Measurements from ENCODE around the gene ZNF296. TPM values are rescaled to one million over a fixed set of nuclear protein-coding genes. Genes with fewer than 3 reads are reported as not detected.

ZNF296 gene
- total RNA-seq, 2 experiments from 2014 or later, result 3.1 to 4.8 TPM

DNA sequence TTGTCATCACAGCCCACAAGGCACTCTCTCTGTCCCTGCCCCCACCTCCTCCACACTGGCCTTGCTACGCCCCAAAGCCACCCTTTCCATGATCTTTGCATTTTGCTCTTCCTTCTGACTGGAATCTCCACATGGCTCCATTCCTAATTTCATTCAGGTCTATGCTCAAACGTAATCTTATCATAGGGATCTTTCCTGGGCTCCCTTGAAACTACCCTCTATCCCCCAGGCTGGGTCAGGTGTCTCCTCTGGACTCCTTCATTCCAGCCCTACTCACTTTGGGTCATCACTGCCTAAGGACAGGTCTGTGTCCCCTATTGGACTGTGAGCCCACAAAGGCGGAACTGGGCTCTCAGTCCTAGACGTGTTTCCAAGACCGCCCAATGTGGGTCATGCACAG, 5.9 kb upstream of the ZNF296 start:
- H3K9me3 Mint-ChIP-seq (ENCODE audit: low read depth), result no peaks in the 10 kb centered on the region
- no peak overlapping the region for H3K27ac Mint-ChIP-seq
- intact Hi-C loops (cut with DNase I, micrococcal nuclease), result no loop called here

DNA sequence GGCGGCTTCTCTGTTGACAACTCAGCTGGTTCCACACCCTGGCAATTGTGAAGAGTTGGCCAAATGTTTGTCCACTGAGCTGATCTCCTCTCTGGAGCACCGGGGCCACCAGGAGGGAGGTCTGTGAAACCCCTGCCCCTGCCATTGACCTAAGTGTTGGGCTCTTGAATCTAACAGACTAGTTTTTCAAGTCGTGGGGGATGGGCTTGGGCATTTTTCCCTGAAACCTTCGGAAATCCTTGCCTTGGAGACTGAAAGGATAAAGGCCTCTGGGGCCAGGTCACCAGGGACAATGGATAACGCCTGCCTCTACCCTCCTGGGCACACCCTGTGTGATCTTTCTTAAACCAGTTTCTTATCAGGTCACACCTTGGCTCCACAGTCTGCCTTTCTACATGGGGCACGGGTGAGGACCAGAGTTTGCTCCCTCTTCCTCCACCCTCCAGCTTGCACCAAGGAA, 3.7 kb upstream of the ZNF296 start:
- Mint-ChIP-seq H3K27ac (peak overlapping the region; percentile 88), H3K4me1 (peaks cover 39% of the 10 kb centered on the region), H3K36me3 (ENCODE audit: low read depth) (peaks cover 23% of the 10 kb centered on the region), H3K27me3 (no peaks in the 10 kb centered on the region), H3K4me3 (peak overlapping the region; percentile 99), H3K9me3 (ENCODE audit: low read depth) (no peaks in the 10 kb centered on the region)
- ATAC-seq, result no peak
- intact Hi-C loops (cut with DNase I, micrococcal nuclease), result loop anchor here (1.0 to 5.0 kb wide), 10 partner anchors 11 to 918 kb away; partner anchors contain the start of genes BLOC1S3 (in 2 of the 2), TRAPPC6A (in 2 of the 2), CLASRP (in 1 of the 2) and RELB (in 1 of the 2)
- DNase-seq, result peak; percentile 25
- POLR2A ChIA-PET, result interaction anchor here (0.9 to 1.2 kb wide), 2 partner anchors 12 to 91 kb away, joined by 3 to 5 read pairs; partner anchors contain the start of gene PPP1R37
- CTCF ChIA-PET, result interaction anchor here (0.7 to 2.7 kb wide), 4 partner anchors 9 to 101 kb away, joined by 3 to 12 read pairs (median 4); partner anchors contain the start of gene PPP1R37

More for the DNA sequence above, 5.9 kb upstream of the ZNF296 start:
- CTCF ChIA-PET, result no interaction called here
- H3K4me3 Mint-ChIP-seq, result no peak overlapping the region
- no peaks in the 10 kb centered on the region for H3K27me3 Mint-ChIP-seq
- peaks cover 35% of the 10 kb centered on the region for H3K4me1 Mint-ChIP-seq
- POLR2A ChIA-PET, result no interaction called here
- DNase-seq (no peak), ATAC-seq (no peak)
- H3K36me3 Mint-ChIP-seq (ENCODE audit: low read depth), result peaks cover 29% of the 10 kb centered on the region

DNA sequence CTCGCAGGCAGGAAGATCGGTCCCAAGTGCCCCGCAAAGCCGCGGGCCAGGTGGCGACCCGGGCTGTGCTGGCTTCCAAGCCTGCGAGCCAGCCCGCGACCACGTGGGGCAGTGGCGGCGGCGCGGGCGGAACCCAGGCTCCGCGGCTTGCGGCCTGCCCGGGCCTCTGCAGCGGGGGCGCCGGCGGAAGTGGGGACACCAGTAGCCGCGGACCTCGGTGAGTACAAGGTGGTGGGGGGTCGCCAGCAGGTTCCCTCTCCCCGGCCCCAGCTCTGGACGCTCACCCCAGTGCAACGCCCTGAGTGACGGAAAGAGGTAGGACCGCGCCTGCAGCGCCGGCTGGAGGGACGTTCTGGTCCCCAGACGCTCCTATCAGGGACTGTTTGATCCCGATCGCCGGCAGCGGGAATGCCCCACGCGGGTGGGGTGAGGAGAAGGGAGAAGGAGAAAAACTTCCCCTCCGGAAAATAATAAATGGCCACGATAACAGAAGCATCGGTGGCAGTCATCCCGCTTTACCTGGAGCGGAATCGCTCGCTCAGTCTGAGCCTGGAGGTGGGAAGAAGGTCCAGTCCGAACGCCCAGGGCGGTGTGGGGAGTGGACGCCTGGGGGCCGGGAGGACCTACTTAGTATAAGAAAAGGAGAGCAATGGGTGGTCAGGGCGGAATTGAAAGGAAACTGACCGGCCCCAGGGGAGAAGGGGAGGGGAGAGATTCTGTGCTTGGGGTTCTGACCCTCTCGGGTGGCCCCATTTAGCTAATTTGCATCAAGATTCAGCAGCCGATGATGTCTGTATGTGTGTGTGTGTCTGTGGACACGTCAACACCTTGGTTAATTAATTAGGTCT, 3.0 kb upstream of the ZNF296 start, which contains the start of gene GEMIN7:
Gene GEMIN7, plus strand, starts transcription at position 198 of the 848 bp plus-strand sequence. CDS start 10,855 bp downstream, outside the sequence.
- DNase-seq (peak; percentile 90), ATAC-seq (peak; percentile 65)
- H3K4me3 Mint-ChIP-seq, result peak within 1 kb of the TSS; percentile 99
- H3K36me3 Mint-ChIP-seq (ENCODE audit: low read depth), result peaks cover 22% of the 10 kb centered on the region
- no peaks in the 10 kb centered on the region for H3K9me3 Mint-ChIP-seq (ENCODE audit: low read depth)
- H3K4me1 Mint-ChIP-seq, result peaks cover 43% of the 10 kb centered on the region
- intact Hi-C loops (cut with DNase I, micrococcal nuclease), result loop anchor here (1.0 to 5.0 kb wide), 10 partner anchors 12 to 917 kb away; partner anchors contain the start of genes BLOC1S3 (in 2 of the 2), TRAPPC6A (in 2 of the 2), CLASRP (in 1 of the 2) and RELB (in 1 of the 2)
- peak within 1 kb of the TSS; percentile 88 for H3K27ac Mint-ChIP-seq
- ChIA-PET CTCF (interaction anchor here (0.5 to 2.7 kb wide), 5 partner anchors 10 to 109 kb away, joined by 3 to 12 read pairs (median 3); partner anchors contain the start of gene PPP1R37), POLR2A (interaction anchor here (0.5 to 1.2 kb wide), 4 partner anchors 13 to 99 kb away, joined by 3 to 5 read pairs (median 3); partner anchors contain the start of genes BLOC1S3, PPP1R37 and TRAPPC6A)
- no peaks in the 10 kb centered on the region for H3K27me3 Mint-ChIP-seq

DNA sequence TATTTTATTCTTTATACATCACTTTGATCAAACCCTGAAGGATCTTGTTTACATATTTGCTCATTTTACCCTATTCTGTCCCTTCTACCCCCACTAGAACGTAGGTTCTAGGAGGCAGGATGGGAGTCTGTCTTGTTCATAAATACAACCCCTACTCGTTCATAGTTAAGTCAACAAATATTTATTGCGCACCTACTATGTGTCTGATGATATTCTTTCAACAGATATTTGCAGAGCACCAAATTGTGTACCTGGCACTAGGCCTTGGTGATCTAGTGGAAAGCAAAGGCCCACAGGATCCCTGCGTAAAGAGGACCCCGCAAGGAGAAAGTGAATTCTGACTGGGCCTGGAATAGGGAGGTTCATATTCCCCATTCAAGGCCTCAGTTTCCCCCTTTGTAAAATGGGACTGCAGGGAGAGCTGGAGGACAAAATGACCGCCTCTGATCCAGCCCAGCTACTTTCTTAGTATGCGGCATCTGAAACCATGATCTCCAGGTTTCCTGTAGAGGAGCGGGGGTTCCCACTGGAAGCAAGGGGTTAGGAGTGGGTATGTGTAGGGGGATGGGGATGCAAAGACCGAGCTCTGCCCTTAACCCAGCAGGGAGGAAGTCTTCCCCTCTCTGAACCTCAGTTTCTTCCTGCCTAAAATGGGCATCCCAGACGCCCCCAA, 2.2 kb upstream of the ZNF296 start:
- POLR2A ChIA-PET, result interaction anchor here (0.5 to 0.6 kb wide), 2 partner anchors 17 to 100 kb away, joined by 3 read pairs; partner anchors contain the start of genes BLOC1S3 and TRAPPC6A
- Mint-ChIP-seq H3K4me1 (peaks cover 43% of the 10 kb centered on the region), H3K27me3 (no peaks in the 10 kb centered on the region), H3K4me3 (peak overlapping the region; percentile 99), H3K9me3 (ENCODE audit: low read depth) (no peaks in the 10 kb centered on the region), H3K36me3 (ENCODE audit: low read depth) (peaks cover 22% of the 10 kb centered on the region), H3K27ac (peak overlapping the region; percentile 60)
- ATAC-seq (peak; percentile 5), DNase-seq (no peak)
- intact Hi-C loops (cut with DNase I, micrococcal nuclease), result loop anchor here (1.0 to 5.0 kb wide), 10 partner anchors 13 to 916 kb away; partner anchors contain the start of genes BLOC1S3 (in 2 of the 2), TRAPPC6A (in 2 of the 2), CLASRP (in 1 of the 2) and RELB (in 1 of the 2)
- CTCF ChIA-PET, result interaction anchor here (2.7 kb wide), 1 partner anchor 14 kb away, joined by 12 read pairs; the partner anchor contains the start of gene PPP1R37

DNA sequence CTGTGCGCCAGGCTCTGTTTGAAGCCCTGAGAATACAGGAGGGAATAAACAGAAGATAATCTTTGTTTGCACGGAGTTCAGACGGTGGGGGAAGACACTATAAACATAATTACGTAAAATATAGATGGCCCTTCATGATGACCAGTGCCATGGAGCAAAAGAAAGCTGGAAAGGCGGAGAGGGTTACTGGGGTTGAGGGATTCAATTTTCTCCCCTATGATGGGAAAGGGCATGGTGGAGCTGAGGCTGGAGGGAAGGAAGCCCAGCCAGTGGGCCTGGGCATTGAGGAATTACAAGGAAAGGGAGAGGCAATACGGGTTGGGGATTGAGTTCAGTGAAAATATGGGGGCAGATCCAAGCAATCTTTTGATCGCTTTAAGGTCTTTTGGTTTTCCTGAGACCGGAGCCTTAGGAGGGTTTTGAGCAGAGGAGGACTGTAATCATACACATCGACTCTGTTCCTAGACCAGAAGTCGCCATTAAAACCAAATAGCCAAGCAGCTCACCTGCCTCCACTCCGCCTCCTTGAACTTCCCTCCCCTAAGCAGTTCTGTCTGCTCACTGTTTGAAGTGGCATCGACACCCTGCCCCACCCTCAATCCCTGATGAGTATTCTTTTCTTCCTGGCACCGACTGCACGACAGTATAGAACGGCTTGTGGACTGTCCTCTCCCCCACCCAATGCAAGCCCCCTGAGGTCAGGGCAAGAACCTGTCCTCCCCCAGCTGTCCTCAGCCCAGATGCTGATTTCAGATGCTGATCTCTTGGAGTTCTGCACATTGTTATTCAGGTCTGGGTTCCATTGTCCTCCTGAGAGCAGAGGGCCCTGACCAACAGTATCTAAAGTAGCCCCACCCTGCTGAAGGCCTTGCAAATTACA, 813 bp upstream of the ZNF296 start:
- H3K27me3 Mint-ChIP-seq, result no peaks in the 10 kb centered on the region
- peak overlapping the region; percentile 77 for H3K4me3 Mint-ChIP-seq
- intact Hi-C loops (cut with DNase I, micrococcal nuclease), result loop anchor here (1.0 to 5.0 kb wide), 9 partner anchors 50 to 915 kb away; partner anchors contain the start of genes BLOC1S3 (in 1 of the 2), CLPTM1 (in 1 of the 2), MARK4 (in 1 of the 2) and TOMM40 (in 1 of the 2)
- H3K36me3 Mint-ChIP-seq (ENCODE audit: low read depth), result peaks cover 17% of the 10 kb centered on the region
- no peak for DNase-seq
- H3K27ac Mint-ChIP-seq, result peak overlapping the region; percentile 83
- no peaks in the 10 kb centered on the region for H3K9me3 Mint-ChIP-seq (ENCODE audit: low read depth)
- ATAC-seq, result no peak
- ChIA-PET CTCF (no interaction called here), POLR2A (no interaction called here)
- H3K4me1 Mint-ChIP-seq, result peaks cover 40% of the 10 kb centered on the region

DNA sequence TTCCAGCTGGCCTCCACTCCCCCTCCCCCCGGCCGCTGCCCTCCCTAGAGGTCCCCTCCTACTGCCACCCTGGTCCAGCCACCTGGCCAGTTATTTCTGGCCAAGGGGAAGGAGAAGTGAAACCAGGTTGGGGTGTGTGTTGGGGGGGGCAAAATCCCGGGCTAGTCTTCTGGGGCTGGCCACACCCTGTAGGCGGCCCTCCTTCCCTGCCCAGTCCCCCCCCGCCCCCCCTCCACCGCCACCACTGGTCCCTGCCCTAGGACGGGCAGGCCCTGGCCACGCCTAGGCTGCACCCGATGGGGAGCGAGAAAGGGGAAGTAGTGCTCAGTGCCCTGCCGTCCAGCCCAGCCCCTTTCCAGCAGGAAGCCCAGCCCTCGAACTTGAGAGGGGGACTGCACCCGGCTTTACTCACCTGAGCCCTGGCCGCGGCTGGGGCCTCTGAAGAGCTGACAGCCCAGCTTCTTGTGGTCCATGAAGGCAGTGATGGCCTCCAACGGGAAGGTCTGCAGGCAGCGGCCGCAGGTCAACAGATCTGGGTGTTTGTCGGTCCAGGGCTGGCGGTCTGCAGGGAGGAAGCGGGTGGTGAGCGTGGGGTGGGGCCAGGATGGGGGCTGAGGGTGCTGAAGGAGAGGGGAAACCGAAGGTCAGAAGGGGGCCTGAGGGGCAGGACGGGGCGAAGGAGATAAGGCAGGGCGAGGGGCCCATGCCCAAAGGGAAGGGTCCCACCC, 813 bp downstream of the ZNF296 start:
- H3K9me3 Mint-ChIP-seq (ENCODE audit: low read depth), result no peaks in the 10 kb centered on the region
- DNase-seq (peak; percentile 61), ATAC-seq (peak; percentile 20)
- no peaks in the 10 kb centered on the region for H3K27me3 Mint-ChIP-seq
- ChIA-PET CTCF (interaction anchor here (0.6 to 1.1 kb wide), 3 partner anchors 16 to 567 kb away, joined by 3 read pairs; no protein-coding TSS in a partner anchor), POLR2A (interaction anchor here (0.9 kb wide), 1 partner anchor 16 kb away, joined by 4 read pairs; no protein-coding TSS in a partner anchor)
- peak overlapping the region; percentile 31 for H3K27ac Mint-ChIP-seq
- peak overlapping the region; percentile 77 for H3K4me3 Mint-ChIP-seq
- intact Hi-C loops (cut with DNase I, micrococcal nuclease), result loop anchor here (1.0 to 5.0 kb wide), 9 partner anchors 52 to 913 kb away; partner anchors contain the start of genes BLOC1S3 (in 1 of the 2), CLPTM1 (in 1 of the 2), MARK4 (in 1 of the 2) and TOMM40 (in 1 of the 2)
- peaks cover 6% of the 10 kb centered on the region for H3K36me3 Mint-ChIP-seq (ENCODE audit: low read depth)
- H3K4me1 Mint-ChIP-seq, result peaks cover 28% of the 10 kb centered on the region

DNA sequence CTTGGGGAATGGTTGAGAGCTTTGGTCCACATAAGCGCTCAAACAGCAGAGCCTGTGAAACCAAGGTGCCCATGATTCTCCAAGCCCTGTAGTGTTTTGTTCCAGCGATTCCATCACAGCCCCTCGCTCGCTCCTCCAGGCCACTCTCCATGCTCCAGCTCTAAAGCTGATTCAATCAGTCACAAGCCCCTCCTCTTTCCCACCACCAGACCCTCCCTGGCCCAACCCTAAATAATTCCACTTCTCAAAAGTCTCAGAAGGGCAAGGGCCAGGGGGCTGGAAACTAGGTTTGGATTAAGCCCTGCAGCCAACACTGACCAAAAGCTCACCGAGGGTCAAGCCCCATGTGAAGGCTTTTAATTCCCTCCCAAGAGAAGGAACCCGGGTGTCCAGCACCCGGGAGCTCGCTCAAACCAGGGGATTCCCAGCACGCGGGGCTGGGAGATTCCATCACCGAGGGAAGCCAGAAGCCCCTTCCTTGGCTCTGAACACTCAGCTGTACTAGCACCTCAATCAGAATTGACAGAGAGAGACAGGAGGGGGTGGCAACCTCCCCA, 1.5 kb downstream of the ZNF296 start:
- H3K27me3 Mint-ChIP-seq, result no peaks in the 10 kb centered on the region
- intact Hi-C loops (cut with DNase I, micrococcal nuclease), result loop anchor here (5.0 kb wide), 4 partner anchors 52 to 913 kb away; partner anchors contain the start of genes BLOC1S3 (in 1 of the 2) and TRAPPC6A (in 1 of the 2)
- POLR2A ChIA-PET, result interaction anchor here (0.9 kb wide), 1 partner anchor 17 kb away, joined by 4 read pairs; no protein-coding TSS in a partner anchor
- ATAC-seq, result no peak
- H3K27ac Mint-ChIP-seq, result peak overlapping the region; percentile 47
- DNase-seq, result no peak
- CTCF ChIA-PET, result interaction anchor here (0.6 to 1.1 kb wide), 3 partner anchors 15 to 567 kb away, joined by 3 read pairs; no protein-coding TSS in a partner anchor
- H3K36me3 Mint-ChIP-seq (ENCODE audit: low read depth), result peaks cover 13% of the 10 kb centered on the region
- H3K9me3 Mint-ChIP-seq (ENCODE audit: low read depth), result no peaks in the 10 kb centered on the region
- peaks cover 23% of the 10 kb centered on the region for H3K4me1 Mint-ChIP-seq
- peak overlapping the region; percentile 77 for H3K4me3 Mint-ChIP-seq

DNA sequence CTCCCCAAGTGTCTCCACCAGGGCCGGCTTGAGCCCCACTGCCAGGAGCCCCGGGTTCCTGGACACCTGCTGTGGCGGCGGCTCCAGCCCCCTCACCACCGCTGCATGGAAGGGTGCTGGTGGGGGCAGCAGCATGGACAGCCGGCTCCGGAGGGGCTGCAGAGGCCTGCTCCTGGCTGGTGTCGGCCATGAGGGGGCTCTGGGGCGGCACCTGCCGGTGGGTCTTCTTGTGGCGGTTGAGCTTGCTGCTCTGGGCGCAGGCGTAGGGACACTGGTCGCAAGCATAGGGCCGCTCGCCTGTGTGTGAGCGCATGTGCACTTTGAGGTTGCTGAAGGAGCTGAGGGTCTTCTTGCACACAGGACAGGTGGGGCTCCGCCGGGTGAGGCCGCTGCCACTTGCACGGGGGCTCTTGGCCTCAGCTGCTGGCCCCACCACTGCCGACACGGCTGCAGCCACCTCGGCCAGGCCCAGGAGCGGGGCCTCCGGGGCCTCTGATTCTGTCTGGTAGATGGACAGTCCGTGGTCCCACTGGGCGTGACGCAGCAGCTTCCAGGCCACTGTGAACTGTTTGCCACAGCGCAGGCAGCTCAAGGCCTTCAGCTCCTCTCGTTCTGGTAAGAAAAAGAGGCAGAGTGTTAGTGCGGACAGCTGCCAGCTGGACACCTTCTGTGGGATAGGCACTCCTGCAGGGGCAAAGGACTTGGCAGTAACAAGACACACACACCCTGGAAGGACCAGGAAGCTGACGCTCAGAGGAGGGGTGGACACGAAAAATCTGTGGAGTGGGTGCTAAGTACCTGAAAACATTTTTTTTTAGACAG, 4.1 kb downstream of the ZNF296 start:
- Mint-ChIP-seq H3K27me3 (no peaks in the 10 kb centered on the region), H3K9me3 (ENCODE audit: low read depth) (no peaks in the 10 kb centered on the region), H3K4me1 (peaks cover 13% of the 10 kb centered on the region), H3K4me3 (no peak overlapping the region), H3K27ac (no peak overlapping the region), H3K36me3 (ENCODE audit: low read depth) (peaks cover 20% of the 10 kb centered on the region)
- no peak for ATAC-seq
- CTCF ChIA-PET, result interaction anchor here (1.1 to 1.5 kb wide), 2 partner anchors 9 to 33 kb away, joined by 5 to 6 read pairs; partner anchors contain the start of gene CLASRP
- DNase-seq, result no peak
- POLR2A ChIA-PET, result no interaction called here
- intact Hi-C loops (cut with DNase I, micrococcal nuclease), result no loop called here

Data from activated CD4-positive, alpha-beta T cell treated with anti-CD3 and anti-CD28 coated beads for 36 hours (primary cell).